Adipocyte (in vitro differentiated cells): ENCODE results near the gene CHD8.
A peak's percentile ranks its signal among the peaks of the same experiment; 100 is the strongest.
"Not testable (repeated sequence)": the region's sequence is repeated elsewhere in the genome, so short reads cannot be mapped to it uniquely, and the experiment has no call there.

ENCODE experiments used
- DNase-seq: peaks from one replicate; pipeline ENCODE4 v3.0.0-alpha.2; 2015; ENCODE audit warnings: low read depth
- H3K27me3 ChIP-seq: replicated peaks from 2 replicates; pipeline ENCODE4 v1.7.0; 2013; ENCODE audit warnings: mild to moderate bottlenecking, low read length, moderate library complexity; ENCODE audit not compliant: control insufficient read depth, insufficient read depth
- H3K36me3 ChIP-seq: 2 replicates; pipeline ENCODE4 v1.7.0; 2013; ENCODE audit warnings: low read length, mild to moderate bottlenecking, moderate library complexity; ENCODE audit not compliant: control insufficient read depth, insufficient read depth, severe bottlenecking
- H3K4me1 ChIP-seq: 2 replicates; pipeline ENCODE4 v1.7.0; 2013; ENCODE audit warnings: mild to moderate bottlenecking, low read length, moderate library complexity; ENCODE audit not compliant: control insufficient read depth, insufficient read depth
- H3K4me3 ChIP-seq: 2 replicates; pipeline ENCODE4 v1.7.0; 2013; ENCODE audit warnings: mild to moderate bottlenecking, low read length, moderate library complexity
- H3K9ac ChIP-seq: 2 replicates; pipeline ENCODE4 v1.7.0; 2013; ENCODE audit warnings: mild to moderate bottlenecking, low read length, moderate library complexity
- H3K9me3 ChIP-seq: 2 replicates; pipeline ENCODE4 v1.7.0; 2013; ENCODE audit warnings: mild to moderate bottlenecking, low read length, moderate library complexity; ENCODE audit not compliant: control insufficient read depth

CHD8 gene

DNA sequence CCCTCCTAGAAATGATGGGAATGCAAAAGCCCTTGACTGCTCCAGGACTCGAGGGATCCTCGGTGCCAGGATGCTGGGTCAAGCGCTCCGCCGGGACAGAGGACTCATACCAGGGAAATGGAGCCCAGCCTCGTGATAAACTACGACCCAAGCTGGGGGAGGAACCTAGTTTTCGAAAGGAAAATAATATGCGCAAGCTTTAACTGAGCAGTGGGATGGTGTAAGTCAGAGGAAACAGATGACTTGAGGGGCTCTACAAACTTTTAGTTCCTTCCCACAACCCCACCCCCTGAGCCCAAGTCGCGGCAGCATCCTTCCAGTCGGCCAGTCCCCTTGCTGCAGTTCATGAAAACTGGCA, 71.5 kb downstream of the CHD8 start:
- Histone ChIP-seq H3K27me3 (no peaks in the 10 kb centered on the region), H3K36me3 (peaks cover 41% of the 10 kb centered on the region), H3K4me3 (peak overlapping the region; percentile 98), H3K9ac (peak overlapping the region; percentile 96), H3K4me1 (peaks cover 20% of the 10 kb centered on the region), H3K9me3 (no peaks in the 10 kb centered on the region)
- no peak for DNase-seq

DNA sequence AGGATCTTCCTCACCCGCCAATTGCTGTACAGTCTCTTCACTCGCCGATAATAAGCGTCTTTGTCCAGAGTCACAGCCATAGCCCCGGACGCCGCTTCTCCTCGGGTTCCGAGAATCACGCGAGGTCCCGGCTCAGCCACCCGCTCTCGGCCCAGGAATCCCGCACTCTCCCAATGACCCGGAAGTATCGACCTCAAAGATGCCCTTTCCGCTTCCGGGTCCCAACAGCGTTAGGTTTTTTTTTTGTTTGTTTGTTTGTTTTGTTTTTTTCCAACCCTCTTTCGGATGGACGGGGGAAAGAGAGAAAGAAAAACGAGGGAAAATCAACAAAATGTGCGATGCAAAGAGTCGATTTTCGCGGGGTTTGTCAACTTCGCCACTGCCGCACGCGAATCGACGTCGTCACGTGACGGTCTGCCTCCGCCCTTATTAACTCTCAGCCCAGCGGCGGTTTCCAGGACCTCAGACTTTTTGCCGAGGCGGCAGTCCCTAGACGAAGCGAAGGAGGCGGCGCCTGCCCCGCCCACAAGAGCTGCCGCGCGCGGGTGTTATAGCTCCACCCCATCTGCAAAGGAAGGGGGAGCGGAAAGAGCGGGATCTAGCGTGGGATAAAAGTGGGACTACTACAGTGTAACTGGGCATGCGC, 72.0 kb downstream of the CHD8 start, which contains the start of gene SUPT16H:
SUPT16H (minus strand) TSS at position 172 of the 646 bp plus-strand sequence; CDS start at position 80, 92 bp downstream.
- Histone ChIP-seq H3K36me3 (peaks cover 36% of the 10 kb centered on the region), H3K9ac (peak within 1 kb of the TSS; percentile 96), H3K4me3 (peak within 1 kb of the TSS; percentile 98), H3K9me3 (no peaks in the 10 kb centered on the region), H3K4me1 (peaks cover 20% of the 10 kb centered on the region), H3K27me3 (no peaks in the 10 kb centered on the region)
- peak; percentile 99 for DNase-seq

DNA sequence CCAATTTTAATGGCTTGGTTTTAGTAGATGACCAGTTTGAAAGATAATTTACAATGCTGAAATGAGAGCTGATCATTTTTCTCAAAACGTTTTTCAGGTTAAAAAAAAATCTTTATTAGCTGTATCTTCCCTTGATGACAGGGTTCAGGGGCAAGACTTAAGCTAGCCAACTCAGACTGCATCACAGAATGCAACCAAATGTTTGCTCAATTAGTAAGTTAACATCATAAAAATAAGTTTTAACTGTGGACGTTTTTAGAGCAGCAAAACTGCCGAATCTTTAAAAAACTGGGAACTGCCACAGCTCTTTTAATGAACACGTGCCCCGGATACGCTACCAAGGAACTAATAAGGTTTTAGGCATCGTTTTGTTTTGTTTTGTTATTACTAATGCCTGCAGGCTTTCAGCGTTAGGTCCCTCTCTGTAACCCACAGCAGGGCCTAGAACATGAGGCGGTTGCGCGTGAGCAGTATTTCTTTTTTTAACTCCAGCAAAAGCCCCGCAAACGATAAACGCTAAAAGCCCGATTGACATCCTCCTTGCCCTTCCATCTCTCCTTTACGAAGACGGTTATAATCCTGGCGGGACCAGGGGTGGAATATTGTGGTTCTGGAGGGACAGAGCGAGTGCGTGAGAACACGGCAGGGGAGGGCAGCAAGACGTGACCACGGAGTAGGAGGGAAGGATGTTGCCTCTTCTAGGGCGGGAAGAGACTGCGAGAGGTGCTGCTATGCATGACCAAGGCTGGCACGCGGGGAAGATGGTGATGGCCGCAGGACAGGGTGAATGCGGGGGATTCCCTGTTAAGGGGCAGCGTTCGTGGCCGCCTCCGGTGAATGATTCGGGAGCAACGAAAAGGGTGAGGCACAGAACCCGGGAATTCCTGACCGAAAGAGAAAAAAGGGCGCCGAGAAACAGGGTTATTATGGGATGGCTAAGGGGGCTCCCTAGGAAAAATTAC, 72.8 kb downstream of the CHD8 start:
- H3K27me3 ChIP-seq, result no peaks in the 10 kb centered on the region
- peaks cover 20% of the 10 kb centered on the region for H3K4me1 ChIP-seq
- H3K9ac ChIP-seq, result peak overlapping the region; percentile 96
- DNase-seq, result peak; percentile 77
- H3K4me3 ChIP-seq, result peak overlapping the region; percentile 98
- peaks cover 28% of the 10 kb centered on the region for H3K36me3 ChIP-seq
- no peaks in the 10 kb centered on the region for H3K9me3 ChIP-seq

DNA sequence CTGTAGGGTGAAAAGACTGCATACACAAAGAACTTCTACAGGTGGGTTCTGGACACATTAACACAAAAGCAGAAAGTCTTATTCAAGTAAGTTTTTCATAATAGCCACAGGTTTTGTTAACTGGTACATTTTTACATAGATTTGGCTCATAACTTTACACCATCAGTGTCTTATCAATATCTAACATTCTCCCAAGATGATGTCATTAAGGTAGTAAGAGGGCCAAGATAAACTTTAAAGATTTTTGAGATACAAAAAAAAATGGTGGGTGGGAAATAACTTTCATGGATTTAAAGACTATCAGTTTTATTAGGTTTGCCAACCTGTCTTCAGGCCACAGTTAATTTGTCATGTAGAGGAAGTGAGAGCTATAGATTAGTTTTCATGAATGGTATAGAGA, 73.8 kb downstream of the CHD8 start:
- H3K36me3 ChIP-seq, result peaks cover 22% of the 10 kb centered on the region
- H3K9me3 ChIP-seq, result no peaks in the 10 kb centered on the region
- H3K4me1 ChIP-seq, result peaks cover 20% of the 10 kb centered on the region
- peak overlapping the region; percentile 98 for H3K4me3 ChIP-seq
- DNase-seq, result no peak
- peak overlapping the region; percentile 96 for H3K9ac ChIP-seq
- H3K27me3 ChIP-seq, result no peaks in the 10 kb centered on the region

DNA sequence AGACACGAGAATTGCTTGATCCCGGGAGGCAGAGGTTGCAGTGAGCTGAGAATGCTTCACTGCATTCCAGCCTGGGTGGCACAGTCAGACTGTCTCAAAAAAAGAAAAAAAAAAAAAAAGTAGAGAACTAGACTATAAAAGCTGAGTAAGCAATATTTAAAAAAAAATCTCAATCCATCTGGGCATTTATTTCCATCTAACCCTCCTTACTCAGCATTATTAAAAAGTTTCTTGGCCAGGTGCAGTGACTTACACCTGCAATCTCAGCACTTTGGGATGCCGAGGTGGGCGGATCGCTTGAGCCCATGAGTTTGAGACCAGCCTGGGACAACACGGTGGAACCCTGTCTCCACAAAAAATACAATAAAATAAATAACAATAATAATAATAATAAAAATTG, 76.6 kb downstream of the CHD8 start:
- Histone ChIP-seq H3K9me3 (no peaks in the 10 kb centered on the region), H3K36me3 (peaks cover 8% of the 10 kb centered on the region), H3K27me3 (no peaks in the 10 kb centered on the region), H3K4me3 (no peak overlapping the region), H3K9ac (no peak overlapping the region), H3K4me1 (peaks cover 14% of the 10 kb centered on the region)
- DNase-seq, result no peak

DNA sequence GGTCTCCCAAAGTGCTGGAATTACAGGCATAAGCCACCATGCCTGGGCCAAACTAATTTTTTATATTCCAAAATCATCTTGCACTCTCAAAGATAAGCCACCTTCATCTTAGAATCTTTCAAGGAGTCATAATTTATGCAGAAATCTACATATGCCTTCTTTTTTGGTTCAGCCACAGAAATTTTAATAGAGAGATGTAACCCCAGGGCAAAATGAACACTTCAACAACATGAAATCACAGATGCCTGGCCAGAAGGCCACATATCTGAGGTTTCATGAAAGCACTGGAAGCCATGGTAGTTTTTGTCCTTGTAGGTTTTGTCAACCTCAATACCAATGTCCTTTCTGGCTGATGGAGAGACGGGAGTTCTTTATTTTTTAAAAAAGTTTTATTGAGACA, 81.9 kb downstream of the CHD8 start:
- Histone ChIP-seq H3K9ac (no peak overlapping the region), H3K4me1 (no peaks in the 10 kb centered on the region), H3K4me3 (no peak overlapping the region), H3K27me3 (no peaks in the 10 kb centered on the region), H3K36me3 (peaks cover 48% of the 10 kb centered on the region), H3K9me3 (no peaks in the 10 kb centered on the region)
- no peak for DNase-seq

DNA sequence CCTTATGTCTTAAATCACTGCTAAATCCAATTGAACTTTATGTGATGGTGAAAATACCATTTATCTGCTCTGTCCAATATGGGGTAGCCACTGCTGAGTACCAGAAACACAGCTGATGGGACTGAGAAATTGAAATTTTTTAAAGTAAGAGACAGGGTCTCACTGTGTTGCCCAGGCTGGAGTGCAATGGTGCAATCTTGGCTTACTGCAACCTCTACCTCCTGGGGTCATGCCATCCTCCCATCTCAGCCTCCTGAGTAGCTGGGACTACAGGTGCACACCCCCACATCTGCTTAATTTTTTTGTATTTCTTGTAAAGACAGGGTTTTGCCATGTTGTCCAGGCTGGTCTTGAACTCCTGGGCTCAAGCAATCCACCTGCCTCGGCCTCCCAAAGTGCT, 83.1 kb downstream of the CHD8 start:
- not testable (repeated sequence) for H3K4me3 ChIP-seq, H3K9ac ChIP-seq, H3K9me3 ChIP-seq, H3K4me1 ChIP-seq, DNase-seq, H3K27me3 ChIP-seq
- peaks cover 59% of the 10 kb centered on the region for H3K36me3 ChIP-seq

DNA sequence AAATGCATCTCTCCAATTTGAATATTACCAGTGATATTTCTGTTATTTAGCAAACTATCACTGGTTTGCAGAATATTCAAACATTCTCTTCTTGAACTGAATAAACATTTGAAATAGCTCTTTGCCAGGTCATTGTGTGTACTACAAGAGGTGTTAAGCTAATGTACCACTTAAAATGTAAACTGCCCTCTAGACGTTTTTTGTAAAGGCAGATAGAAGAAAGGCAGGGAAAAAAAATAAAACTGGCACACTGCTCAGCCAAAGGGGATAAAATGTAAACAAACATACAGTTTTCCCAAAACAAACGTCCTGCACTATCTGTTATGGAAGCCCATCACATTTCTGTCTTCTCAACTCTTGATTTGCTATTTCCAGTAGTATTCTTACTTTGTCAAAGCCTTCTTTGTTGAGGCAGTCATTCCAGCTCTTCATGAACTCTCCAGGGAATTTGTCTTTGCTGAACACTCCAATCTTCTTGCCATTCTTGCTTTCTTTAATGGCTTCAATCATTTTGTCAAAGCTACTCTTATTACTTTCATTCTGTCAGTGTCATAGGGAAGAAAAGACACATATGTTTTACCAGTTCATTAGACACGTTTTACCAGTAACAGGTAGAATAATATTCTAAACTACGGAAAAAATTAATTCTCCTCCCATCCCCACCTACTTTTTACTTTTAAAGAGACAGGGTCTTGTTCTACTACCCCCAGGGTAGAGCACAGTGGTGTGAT, 85.8 kb downstream of the CHD8 start:
- Histone ChIP-seq H3K4me3 (no peak overlapping the region), H3K36me3 (peaks cover 78% of the 10 kb centered on the region), H3K4me1 (no peaks in the 10 kb centered on the region), H3K27me3 (no peaks in the 10 kb centered on the region), H3K9me3 (no peaks in the 10 kb centered on the region), H3K9ac (no peak overlapping the region)
- DNase-seq, result no peak

DNA sequence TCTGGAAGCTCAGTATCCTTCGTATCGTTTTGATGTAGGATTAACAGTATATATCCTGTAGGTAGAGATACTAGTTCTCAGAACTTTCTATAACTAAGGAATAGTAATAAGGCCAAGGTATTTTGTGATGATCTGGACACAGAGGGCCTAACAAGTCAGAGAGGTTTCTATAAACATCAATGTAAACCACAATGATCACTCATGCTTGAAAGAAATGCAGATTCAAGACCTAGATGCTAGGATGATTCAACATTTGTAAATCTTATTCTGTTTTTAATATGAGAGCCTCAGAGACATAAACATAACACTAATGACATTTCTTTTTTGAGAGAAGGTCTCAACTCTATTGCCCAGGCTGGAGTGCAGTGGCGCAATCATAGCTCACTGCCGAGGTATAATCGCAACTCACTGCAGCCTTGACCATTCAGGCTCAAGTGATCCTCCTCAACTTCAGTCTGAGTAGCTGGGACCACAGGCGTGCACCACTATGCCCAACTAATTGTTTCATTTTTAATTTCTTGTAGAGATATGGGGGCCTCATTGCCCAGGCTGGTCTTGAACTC, 88.3 kb downstream of the CHD8 start:
- Histone ChIP-seq H3K4me3 (no peak overlapping the region), H3K9ac (no peak overlapping the region), H3K27me3 (no peaks in the 10 kb centered on the region), H3K9me3 (no peaks in the 10 kb centered on the region), H3K4me1 (no peaks in the 10 kb centered on the region), H3K36me3 (peaks cover 96% of the 10 kb centered on the region)
- DNase-seq, result no peak

DNA sequence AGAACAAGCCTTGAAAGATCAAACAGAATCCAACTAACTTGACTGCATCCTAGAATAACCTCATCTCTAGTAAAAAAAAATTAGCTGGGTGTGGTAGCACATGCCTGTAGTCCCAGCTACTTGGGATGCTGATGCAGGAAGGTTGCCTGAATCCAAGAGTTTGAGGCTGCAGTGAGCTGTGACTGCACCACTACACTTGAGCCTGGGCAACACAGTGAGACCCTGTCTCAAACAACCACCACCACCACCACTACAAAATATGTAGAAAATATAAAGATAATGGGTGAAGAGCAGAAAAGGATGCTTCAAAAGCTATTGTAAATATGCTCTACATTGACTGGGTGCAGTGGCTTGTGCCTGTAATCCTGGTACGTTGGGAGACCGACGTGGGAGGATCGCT, 99.4 kb downstream of the CHD8 start:
- no peaks in the 10 kb centered on the region for H3K27me3 ChIP-seq
- peaks cover 97% of the 10 kb centered on the region for H3K36me3 ChIP-seq
- DNase-seq, result no peak
- H3K4me3 ChIP-seq, result no peak overlapping the region
- no peak overlapping the region for H3K9ac ChIP-seq
- no peaks in the 10 kb centered on the region for H3K4me1 ChIP-seq
- H3K9me3 ChIP-seq, result no peaks in the 10 kb centered on the region

DNA sequence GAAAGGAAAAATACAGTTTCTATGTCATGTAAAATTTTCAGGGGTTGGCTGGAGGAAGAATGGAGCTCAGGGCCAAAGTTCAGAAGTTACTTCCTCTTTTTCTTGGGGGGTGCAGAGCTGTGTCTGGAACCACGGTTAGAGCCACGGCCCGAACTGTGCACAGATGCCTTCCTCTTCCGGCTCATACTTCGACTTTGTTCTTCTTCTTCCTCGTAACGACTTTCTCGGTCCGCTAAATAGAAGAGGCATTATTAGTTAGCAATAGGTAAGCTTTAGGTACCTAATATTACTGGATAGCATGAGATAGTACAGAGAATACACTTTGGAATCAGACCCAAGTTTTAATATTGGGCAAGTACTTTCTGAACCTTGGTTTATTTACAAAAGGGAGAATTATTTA, 103.3 kb downstream of the CHD8 start:
- peaks cover 69% of the 10 kb centered on the region for H3K36me3 ChIP-seq
- H3K4me1 ChIP-seq, result no peaks in the 10 kb centered on the region
- H3K9ac ChIP-seq, result no peak overlapping the region
- no peaks in the 10 kb centered on the region for H3K27me3 ChIP-seq
- H3K4me3 ChIP-seq, result no peak overlapping the region
- H3K9me3 ChIP-seq, result no peaks in the 10 kb centered on the region
- DNase-seq, result no peak
